GM18520 (cell line): ENCODE data around the gene DBP.

Experiments
- ATAC-seq: cut with Tn5 transposase; IDR thresholded peaks from one replicate; pipeline ENCODE4 v1.9.1; 2021; ENCODE audit not compliant: unreplicated experiment

DBP gene

GRCh38 chr19:48613852-48614435 is 23.2 kb downstream of the DBP start:
- no peak for ATAC-seq

GRCh38 chr19:48613024-48613851 is 23.9 kb downstream of the DBP start:
- ATAC-seq = no peak

DNA sequence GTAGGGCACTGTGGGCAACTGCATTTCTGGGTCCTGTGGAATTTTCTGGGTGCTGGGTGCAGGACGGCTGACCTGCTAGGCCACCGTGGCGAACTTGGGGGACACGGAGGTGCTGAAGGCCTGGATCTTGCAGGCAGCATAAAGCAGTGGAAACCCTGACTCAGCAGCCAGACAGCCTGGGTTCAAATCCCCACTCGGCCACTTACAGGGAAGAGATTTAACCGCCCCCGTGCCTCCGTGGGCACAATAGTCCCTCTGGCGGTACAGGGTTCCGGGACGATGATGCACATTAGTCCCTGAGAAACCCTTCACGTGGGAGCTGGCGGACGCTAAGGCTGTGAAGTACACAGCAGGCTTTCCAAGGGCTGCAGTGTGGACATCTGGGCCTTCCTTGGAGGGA is 25.3 kb downstream of the DBP start:
- no peak for ATAC-seq

DNA sequence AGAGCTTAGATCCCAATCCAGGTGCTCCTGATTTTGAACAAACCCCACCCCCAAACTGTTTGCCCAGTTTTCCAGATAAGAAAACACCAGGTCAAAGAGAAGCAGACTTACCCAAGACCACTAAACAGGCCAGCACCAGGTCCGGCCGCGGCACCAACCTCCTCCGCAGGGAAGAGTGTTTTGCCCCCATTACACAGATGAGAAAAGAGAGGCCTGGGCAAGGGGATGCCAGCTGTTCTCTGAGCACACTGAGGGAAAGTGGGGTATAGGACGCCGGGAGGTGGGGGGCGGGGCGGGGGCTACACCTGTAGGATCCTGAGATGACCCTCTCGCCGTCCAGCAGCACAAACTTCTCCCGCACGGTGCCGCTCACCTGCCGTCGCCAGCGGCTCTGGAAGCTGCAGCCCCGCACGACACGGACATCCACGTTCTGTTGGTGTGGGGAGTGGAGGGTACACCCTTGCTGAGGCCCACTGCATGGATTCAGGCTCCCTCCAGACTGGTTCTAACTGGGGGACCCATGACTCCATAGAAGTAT is 27.5 kb downstream of the DBP start:
- no peak for ATAC-seq

DNA sequence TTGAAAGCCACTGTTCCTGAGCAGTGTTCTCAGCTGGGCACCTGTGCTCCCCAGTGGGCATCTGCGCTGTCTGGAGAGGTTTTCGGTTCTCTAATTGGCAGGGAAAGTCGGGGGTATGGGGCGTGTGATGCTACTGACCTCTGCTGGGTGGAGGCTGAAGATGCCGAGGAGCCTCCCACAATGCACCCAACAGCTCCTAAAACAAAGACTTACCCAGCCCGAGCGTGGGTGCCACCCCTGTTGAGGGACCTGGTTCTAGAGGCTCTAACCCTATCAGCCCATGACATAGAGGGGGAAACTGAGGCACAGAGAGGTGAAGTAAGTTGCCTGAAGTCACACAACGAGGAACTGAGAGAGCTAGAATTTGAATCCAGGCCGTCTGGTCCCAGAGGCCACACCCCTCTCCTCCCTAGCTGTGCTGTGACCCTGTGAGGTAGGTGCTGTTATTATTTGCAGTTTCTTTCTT is 28.3 kb downstream of the DBP start:
- no peak for ATAC-seq

DNA sequence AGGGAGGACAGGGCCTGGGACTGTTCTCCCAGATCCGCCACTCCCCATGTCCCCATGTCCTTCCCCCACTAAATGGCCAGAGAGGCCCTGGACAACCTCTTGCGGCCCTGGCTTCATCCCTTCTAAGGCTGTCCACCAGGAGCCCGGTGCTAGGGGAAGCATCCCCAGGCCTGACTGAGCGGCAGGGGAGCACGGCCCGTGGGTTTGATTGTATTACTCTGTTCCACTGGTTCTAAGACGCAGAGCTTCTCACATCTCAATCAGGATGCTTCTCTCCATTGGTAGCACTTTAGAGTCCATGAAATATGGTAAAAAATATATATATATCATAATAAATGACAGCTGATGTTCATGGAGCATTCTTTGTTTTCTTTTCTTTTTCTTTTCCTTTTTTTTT is 29.8 kb downstream of the DBP start:
- ATAC-seq = no peak

- no peak for ATAC-seq
Observed at GRCh38 chr19:48606463-48607358, 30.5 kb downstream of the DBP start, which contains the start of gene SPACA4. TSS of gene SPACA4 (plus strand) at chr19:48606742. CDS start at chr19:48606979, 237 bp downstream.

DNA sequence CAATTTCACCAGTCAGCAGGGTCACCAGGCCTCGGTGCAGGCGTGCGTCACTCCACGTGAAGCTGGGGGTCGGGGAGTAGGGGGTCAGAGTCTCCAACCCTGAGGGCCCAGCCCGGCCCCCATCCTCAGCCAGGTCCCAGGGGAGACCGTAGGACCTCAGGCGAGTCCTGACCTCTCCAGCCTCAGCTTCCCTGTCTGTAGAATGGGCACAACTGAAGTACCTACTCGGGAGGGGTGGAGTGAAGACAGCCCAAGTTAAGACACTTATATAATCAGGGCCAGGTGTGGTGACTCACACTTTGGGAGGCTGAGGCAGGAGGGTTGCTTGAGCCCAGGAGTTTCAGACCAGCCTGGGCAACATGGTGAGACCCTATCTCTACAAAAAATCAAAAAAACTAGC is 33.3 kb downstream of the DBP start:
- ATAC-seq = no peak

- ATAC-seq = no peak
Observed at GRCh38 chr19:48603449-48603848, 33.7 kb downstream of the DBP start.

- ATAC-seq = no peak
Observed at GRCh38 chr19:48603001-48603400, 34.2 kb downstream of the DBP start.

GRCh38 chr19:48600679-48601417 is 36.3 kb downstream of the DBP start:
- ATAC-seq = no peak

GRCh38 chr19:48598996-48599700 is 38.0 kb downstream of the DBP start:
- no peak for ATAC-seq

DNA sequence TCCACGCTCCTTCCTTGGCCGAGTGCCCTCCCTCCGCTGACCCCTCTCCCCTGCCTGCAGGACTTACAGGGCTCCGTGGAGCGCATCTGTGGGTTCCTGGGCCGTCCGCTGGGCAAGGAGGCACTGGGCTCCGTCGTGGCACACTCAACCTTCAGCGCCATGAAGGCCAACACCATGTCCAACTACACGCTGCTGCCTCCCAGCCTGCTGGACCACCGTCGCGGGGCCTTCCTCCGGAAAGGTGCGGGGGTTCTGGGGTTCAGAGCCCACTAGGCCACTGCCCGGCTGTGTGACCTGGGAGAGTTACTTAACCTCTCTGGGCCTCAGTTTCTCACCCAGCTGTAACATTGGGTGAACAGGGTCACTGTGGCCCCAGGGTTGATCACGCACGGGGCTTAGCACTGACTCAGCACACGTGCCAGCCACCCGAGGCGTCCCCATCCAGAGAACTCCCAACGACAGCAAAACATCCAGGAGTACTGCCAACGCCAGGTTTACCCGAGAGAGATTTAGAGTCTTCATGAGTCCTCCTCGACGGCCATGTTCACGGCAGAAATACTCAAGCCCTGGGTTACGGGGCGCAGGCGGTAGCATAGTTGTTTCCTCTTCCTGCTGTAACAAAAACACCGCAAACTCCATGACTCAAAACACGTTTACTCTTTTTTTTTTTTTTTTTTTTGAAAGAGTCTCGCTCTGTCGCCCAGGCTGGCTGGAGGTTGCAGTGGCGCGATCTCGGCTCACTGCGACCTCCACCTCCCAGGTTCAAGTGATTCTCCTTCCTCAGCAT is 40.3 kb downstream of the DBP start:
- no peak for ATAC-seq

- ATAC-seq = no peak
Observed at GRCh38 chr19:48596237-48596636, 40.9 kb downstream of the DBP start.

- ATAC-seq = no peak
Observed at GRCh38 chr19:48595833-48596232, 41.3 kb downstream of the DBP start.

GRCh38 chr19:48595171-48595570 is 42.0 kb downstream of the DBP start:
- no peak for ATAC-seq

DNA sequence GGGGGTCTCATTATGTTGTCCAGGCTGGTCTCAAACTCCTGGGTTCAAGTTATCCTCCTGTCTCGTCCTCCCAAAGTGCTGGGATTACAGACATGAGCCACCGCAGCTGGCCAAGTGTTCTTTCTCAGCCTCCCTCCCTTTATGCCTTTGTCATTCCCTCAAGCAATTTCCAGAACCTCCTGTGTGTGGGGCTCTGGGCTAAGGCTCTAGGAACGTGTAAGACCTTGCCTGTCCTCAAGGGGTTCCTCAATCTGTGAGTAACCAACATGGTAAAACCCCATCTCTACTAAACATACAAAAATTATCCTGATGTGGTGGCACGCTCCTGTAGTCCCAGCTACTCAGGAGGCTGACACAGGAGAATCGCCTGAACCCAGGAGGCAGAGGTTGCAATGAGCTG is 46.2 kb downstream of the DBP start:
- ATAC-seq = no peak

DNA sequence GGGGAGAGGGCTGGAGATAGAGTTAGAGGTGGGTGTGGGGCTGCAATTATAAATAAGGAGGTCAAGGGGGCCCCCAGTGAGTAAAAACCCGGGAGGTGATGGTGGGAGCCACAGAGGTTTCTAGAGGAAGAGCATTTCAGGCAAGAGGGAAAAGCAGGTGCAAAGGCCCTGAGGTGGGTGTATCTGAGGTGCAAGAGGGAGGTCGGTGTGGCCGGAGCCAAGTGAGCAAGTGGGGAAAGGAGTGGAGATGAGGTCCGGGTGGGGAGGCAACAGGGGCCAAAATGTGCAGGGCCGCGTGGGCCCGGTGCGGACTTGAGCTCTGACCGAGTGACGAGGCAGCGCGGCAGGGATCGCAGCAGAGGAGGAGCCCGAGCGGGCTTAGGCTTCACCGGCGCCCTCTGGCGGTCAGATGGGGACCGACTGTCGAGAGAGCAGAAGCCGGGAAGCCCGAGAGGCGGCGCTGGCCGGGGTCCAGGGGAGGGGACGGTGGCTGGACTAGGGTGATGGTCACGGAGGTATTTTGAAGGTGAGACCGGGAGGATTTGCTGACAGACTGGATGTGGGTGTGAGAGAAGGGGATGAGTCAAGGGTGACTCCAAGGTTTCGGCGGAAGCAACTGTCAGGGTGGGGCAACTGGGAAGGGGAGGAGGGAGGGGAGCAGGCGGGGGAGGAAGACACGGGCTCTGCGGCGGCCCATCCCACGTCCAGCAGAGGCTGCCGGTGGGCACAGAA is 48.3 kb downstream of the DBP start:
- ATAC-seq = no peak
